H9 (cell line): ENCODE results near the gene LRIG1. TPM values are rescaled to one million over a fixed set of nuclear protein-coding genes. Genes with fewer than 3 reads are reported as not detected.

Source experiments
- DNase-seq: peaks from one replicate; pipeline ENCODE4 v3.0.0-alpha.2; 2017
- H2AFZ ChIP-seq: one replicate; pipeline ENCODE4 v1.6.1; 2013; ENCODE audit warnings: mild to moderate bottlenecking, low read length, control low read depth, moderate library complexity
- H2AK5ac ChIP-seq: 2 replicates; pipeline ENCODE4 v1.6.1; 2013; ENCODE audit warnings: low read length, control low read depth, mixed read lengths; ENCODE audit not compliant: insufficient read length
- H2BK120ac ChIP-seq: one replicate; pipeline ENCODE4 v1.6.1; 2013; ENCODE audit warnings: low read depth, mild to moderate bottlenecking, low read length, control low read depth, inconsistent platforms; ENCODE audit not compliant: poor library complexity, severe bottlenecking
- H2BK12ac ChIP-seq: 2 replicates; pipeline ENCODE4 v1.6.1; 2013; ENCODE audit warnings: low read length, control low read depth, mixed read lengths, low read depth; ENCODE audit not compliant: insufficient read length
- H2BK15ac ChIP-seq: 2 replicates; pipeline ENCODE4 v1.6.1; 2013; ENCODE audit warnings: low read depth, low read length, control low read depth
- H2BK20ac ChIP-seq: one replicate; pipeline ENCODE4 v1.6.1; 2013; ENCODE audit warnings: low read depth, mild to moderate bottlenecking, low read length, control low read depth, inconsistent platforms; ENCODE audit not compliant: poor library complexity, severe bottlenecking
- H2BK5ac ChIP-seq: 2 replicates; pipeline ENCODE4 v1.6.1; 2013; ENCODE audit warnings: low read length, control low read depth, mixed read lengths; ENCODE audit not compliant: insufficient read length
- H3K14ac ChIP-seq: 2 replicates; pipeline ENCODE4 v1.6.1; 2013; ENCODE audit warnings: low read length, control low read depth; ENCODE audit not compliant: insufficient read depth
- H3K18ac ChIP-seq: 2 replicates; pipeline ENCODE4 v1.6.1; 2013; ENCODE audit warnings: low read depth, mild to moderate bottlenecking, mixed read lengths, low read length, control low read depth; ENCODE audit not compliant: insufficient read length
- H3K23ac ChIP-seq: 2 replicates; pipeline ENCODE4 v1.6.1; 2013; ENCODE audit warnings: low read length, control low read depth, mixed read lengths, low read depth; ENCODE audit not compliant: insufficient read length
- H3K23me2 ChIP-seq: 2 replicates; pipeline ENCODE4 v1.6.1; 2013; ENCODE audit warnings: low read depth, mild to moderate bottlenecking, mixed read lengths, low read length, control low read depth; ENCODE audit not compliant: insufficient read length, poor library complexity, severe bottlenecking
- H3K27ac ChIP-seq: 2 replicates; pipeline ENCODE4 v1.5.1; 2013; ENCODE audit warnings: low read length, control low read depth, mixed read lengths, low read depth; ENCODE audit not compliant: insufficient read length
- H3K27me3 ChIP-seq: 2 replicates; pipeline ENCODE4 v1.6.1; 2013; ENCODE audit warnings: low read length, control low read depth, inconsistent platforms; ENCODE audit not compliant: insufficient read depth
- H3K4ac ChIP-seq: 2 replicates; pipeline ENCODE4 v1.6.1; 2013; ENCODE audit warnings: low read depth, mild to moderate bottlenecking, control low read depth, inconsistent platforms, low read length, moderate library complexity
- H3K4me1 ChIP-seq: 2 replicates; pipeline ENCODE4 v1.6.1; 2013; ENCODE audit warnings: low read length, control low read depth, inconsistent platforms; ENCODE audit not compliant: insufficient read depth
- H3K4me2 ChIP-seq: 2 replicates; pipeline ENCODE4 v1.6.1; 2013; ENCODE audit warnings: low read length, control low read depth, mixed read lengths; ENCODE audit not compliant: insufficient read length, insufficient read depth
- H3K56ac ChIP-seq: 2 replicates; pipeline ENCODE4 v1.6.1; 2013; ENCODE audit warnings: low read depth, mild to moderate bottlenecking, mixed read lengths, low read length, control low read depth; ENCODE audit not compliant: insufficient read length
- H3K79me1 ChIP-seq: 2 replicates; pipeline ENCODE4 v1.6.1; 2013; ENCODE audit warnings: low read depth, mild to moderate bottlenecking, moderate library complexity, low read length, control low read depth, inconsistent platforms; ENCODE audit not compliant: insufficient read depth, poor library complexity, severe bottlenecking
- H3K79me2 ChIP-seq: 2 replicates; pipeline ENCODE4 v1.6.1; 2013; ENCODE audit warnings: low read length, control low read depth, inconsistent platforms; ENCODE audit not compliant: insufficient read depth
- H3K9ac ChIP-seq: 2 replicates; pipeline ENCODE4 v1.6.1; 2013; ENCODE audit warnings: low read length, control low read depth, mixed read lengths; ENCODE audit not compliant: insufficient read length; ENCODE audit errors: extremely low read depth
- H3K9me3 ChIP-seq: one replicate; pipeline ENCODE4 v1.6.1; 2013; ENCODE audit warnings: low read depth, low read length, inconsistent platforms; ENCODE audit not compliant: control insufficient read depth
- H3T11ph ChIP-seq: one replicate; pipeline ENCODE4 v1.6.1; 2013; ENCODE audit warnings: mild to moderate bottlenecking, low read length, control low read depth, inconsistent platforms
- H4K20me1 ChIP-seq: one replicate; pipeline ENCODE4 v1.6.1; 2013; ENCODE audit not compliant: control insufficient read depth, insufficient read length, insufficient read depth
- H4K5ac ChIP-seq: 2 replicates; pipeline ENCODE4 v1.6.1; 2013; ENCODE audit warnings: low read depth, mild to moderate bottlenecking, mixed read lengths, low read length, control low read depth; ENCODE audit not compliant: insufficient read length
- H4K8ac ChIP-seq: replicated peaks from 2 replicates; pipeline ENCODE4 v1.6.1; 2013; ENCODE audit warnings: low read length, control low read depth, mixed read lengths, low read depth; ENCODE audit not compliant: insufficient read length
- H4K91ac ChIP-seq: 2 replicates; pipeline ENCODE4 v1.6.1; 2013; ENCODE audit warnings: low read depth, mild to moderate bottlenecking, moderate library complexity, mixed read lengths, low read length, control low read depth; ENCODE audit not compliant: insufficient read length
- H3K27ac Mint-ChIP-seq, 3 experiments: 2 replicates in 2 of 3; 3 replicates in 1 of 3; pipeline ENCODE4 v1.8.0; 2020 to 2021; ENCODE audit warnings: mixed read lengths in 3 of 3, mild to moderate bottlenecking in 1 of 3, moderate library complexity in 1 of 3
- H3K27me3 Mint-ChIP-seq: 2 replicates; pipeline ENCODE4 v1.8.0; 2021; ENCODE audit warnings: low read depth, mild to moderate bottlenecking, moderate library complexity, mixed read lengths
- H3K36me3 Mint-ChIP-seq, 3 experiments: 2 replicates in 2 of 3; 3 replicates in 1 of 3; pipeline ENCODE4 v1.8.0; 2020 to 2021; ENCODE audit warnings: low read depth in 3 of 3, mixed read lengths in 3 of 3; ENCODE audit not compliant: insufficient read depth in 1 of 3
- H3K4me1 Mint-ChIP-seq, 2 experiments: 2 replicates each; pipeline ENCODE4 v1.8.0; 2020; ENCODE audit warnings: mixed read lengths in 2 of 2
- H3K4me3 Mint-ChIP-seq, 2 experiments: 2 replicates in 1 of 2; 3 replicates in 1 of 2; pipeline ENCODE4 v1.8.0; 2020 to 2021; ENCODE audit warnings: mild to moderate bottlenecking in 2 of 2, mixed read lengths in 2 of 2, moderate library complexity in 1 of 2
- H3K9me3 Mint-ChIP-seq, 2 experiments: 2 replicates in 1 of 2; 3 replicates in 1 of 2; pipeline ENCODE4 v1.8.0; 2020; ENCODE audit warnings: mild to moderate bottlenecking in 2 of 2, mixed read lengths in 2 of 2, moderate library complexity in 1 of 2
- WGBS: extraction: QIAGEN DNeasy Blood & Tissue Kit; methylation state at CpG from one replicate; pipeline ENCODE4 v1.1.7; 2013; ENCODE audit warnings: missing lambda C conversion rate, low lambda C conversion rate, mixed read lengths; ENCODE audit not compliant: insufficient read length; ENCODE audit errors: extremely low coverage; 5-methylcytosine and 5-hydroxymethylcytosine counted together
- total RNA-seq: library from RNA; stranded (reverse); gene quantifications from 2 replicates; pipeline ENCODE4 v1.2.1, GENCODE V29; 2021
- TF ChIP-seq, protein P1 (sequence below): fragments of 200-600 bp; sonication (generic); conservative IDR thresholded peaks from 3 replicates; pipeline ENCODE4 v1.8.0; 2021; ENCODE audit warnings: antibody characterized with exemption, mild to moderate bottlenecking

LRIG1 gene
- total RNA-seq, 1 experiment from 2014 or later: 70.3 TPM

DNA sequence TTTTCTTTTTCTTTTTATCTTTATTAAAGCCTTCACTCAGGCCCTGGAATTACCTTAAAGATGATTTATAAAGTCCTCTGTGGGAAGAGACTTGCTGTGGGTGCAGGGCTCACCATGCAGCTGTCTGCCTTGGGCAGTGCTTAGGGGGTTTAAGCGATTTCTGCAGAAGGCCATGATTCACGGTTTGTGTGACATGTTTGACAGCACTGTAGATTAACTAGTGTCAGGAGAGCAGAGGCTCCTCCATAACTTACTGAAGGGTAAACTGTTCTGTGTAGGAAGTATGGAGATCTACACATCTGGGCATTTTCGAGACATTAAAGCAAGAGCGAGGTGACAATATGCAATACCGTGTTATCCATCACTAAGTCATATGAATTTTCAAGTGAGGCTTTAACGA is 137.7 kb downstream of the LRIG1 start:
- Histone ChIP-seq H3K27ac (no peak overlapping the region), H3K23me2 (no peaks in the 10 kb centered on the region), H2BK12ac (no peak overlapping the region), H2AFZ (no peak overlapping the region), H3T11ph (no peak overlapping the region), H2BK20ac (no peak overlapping the region), H2BK15ac (0 out of 2 replicates have a peak overlapping the region, but pooled peaks have one; percentile 12), H4K5ac (no peak overlapping the region), H3K56ac (no peak overlapping the region), H2BK5ac (no peak overlapping the region), H3K14ac (no peak overlapping the region), H3K23ac (no peak overlapping the region), H3K79me2 (no peaks in the 10 kb centered on the region), H3K4me2 (no peak overlapping the region), H3K18ac (no peak overlapping the region), H4K20me1 (no peaks in the 10 kb centered on the region), H4K91ac (no peak overlapping the region), H4K8ac (no peak overlapping the region), H3K27me3 (no peaks in the 10 kb centered on the region), H3K79me1 (no peaks in the 10 kb centered on the region), H3K9me3 (no peaks in the 10 kb centered on the region), H3K4me1 (peaks cover 5% of the 10 kb centered on the region; the same call in 1 of the 2 replicates), H2AK5ac (no peak overlapping the region), H2BK120ac (no peak overlapping the region), H3K9ac (no peak overlapping the region), H3K4ac (no peak overlapping the region)
- TF ChIP-seq, protein P1, sequence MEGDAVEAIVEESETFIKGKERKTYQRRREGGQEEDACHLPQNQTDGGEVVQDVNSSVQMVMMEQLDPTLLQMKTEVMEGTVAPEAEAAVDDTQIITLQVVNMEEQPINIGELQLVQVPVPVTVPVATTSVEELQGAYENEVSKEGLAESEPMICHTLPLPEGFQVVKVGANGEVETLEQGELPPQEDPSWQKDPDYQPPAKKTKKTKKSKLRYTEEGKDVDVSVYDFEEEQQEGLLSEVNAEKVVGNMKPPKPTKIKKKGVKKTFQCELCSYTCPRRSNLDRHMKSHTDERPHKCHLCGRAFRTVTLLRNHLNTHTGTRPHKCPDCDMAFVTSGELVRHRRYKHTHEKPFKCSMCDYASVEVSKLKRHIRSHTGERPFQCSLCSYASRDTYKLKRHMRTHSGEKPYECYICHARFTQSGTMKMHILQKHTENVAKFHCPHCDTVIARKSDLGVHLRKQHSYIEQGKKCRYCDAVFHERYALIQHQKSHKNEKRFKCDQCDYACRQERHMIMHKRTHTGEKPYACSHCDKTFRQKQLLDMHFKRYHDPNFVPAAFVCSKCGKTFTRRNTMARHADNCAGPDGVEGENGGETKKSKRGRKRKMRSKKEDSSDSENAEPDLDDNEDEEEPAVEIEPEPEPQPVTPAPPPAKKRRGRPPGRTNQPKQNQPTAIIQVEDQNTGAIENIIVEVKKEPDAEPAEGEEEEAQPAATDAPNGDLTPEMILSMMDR: no peak
- no peak for DNase-seq
- H3K4me1 Mint-ChIP-seq: peaks cover 23 to 26% of the 10 kb centered on the region in 2 experiments
- H3K27me3 Mint-ChIP-seq: no peaks in the 10 kb centered on the region
- no peaks in the 10 kb centered on the region for H3K36me3 Mint-ChIP-seq
- H3K27ac Mint-ChIP-seq: peak overlapping the region in 1 of 3 experiments; percentile 59; a peak in 3 of 7 replicates
- WGBS: no CpG with 5 or more reads among the region's 6 CpGs
- no peak overlapping the region for H3K4me3 Mint-ChIP-seq
- H3K9me3 Mint-ChIP-seq: no peaks in the 10 kb centered on the region
